T-cell (primary cell): ENCODE results near the gene NFIX. TPM values are rescaled to one million over a fixed set of nuclear protein-coding genes. Genes with fewer than 3 reads are reported as not detected.
A peak's percentile ranks its signal among the peaks of the same experiment; 100 is the strongest.
"Not testable (repeated sequence)": the region's sequence is repeated elsewhere in the genome, so short reads cannot be mapped to it uniquely, and the experiment has no call there.

Experiments
- ATAC-seq, 4 experiments: fragments of 200-7000 bp in 3 of 4; fragments of 150-1000 bp in 1 of 4; cut with Tn5 transposase; replicated peaks in 1 of 4; 1 replicate in 3 of 4; 2 replicates in 1 of 4; pipeline ENCODE4 v1.10.0; 2021; ENCODE audit warnings: moderate library complexity in 3 of 4, mild to moderate bottlenecking in 2 of 4, moderate number of reproducible peaks in 1 of 4
- CTCF ChIA-PET, 2 donors: fragments of 300-600 bp; sonication (Branson Sonifier 250); formaldehyde crosslinking; loops; one replicate each; lab custom pipeline; 2022; ENCODE audit warnings: antibody characterized with exemption in 2 of 2; lab: Charles Lee
- POLR2A ChIA-PET, 2 donors: fragments of 300-600 bp; sonication (Branson Sonifier 250); formaldehyde crosslinking; loops; one replicate each; lab custom pipeline; 2022; ENCODE audit warnings: antibody characterized with exemption in 2 of 2; lab: Charles Lee
- DNase-seq, 35 experiments: peaks; one replicate each; pipeline versions ENCODE4 v3.0.0 to v3.0.0-alpha.2; 2013 to 2023
- H3K27ac ChIP-seq: one replicate; pipeline ENCODE4 v1.5.1; 2013; ENCODE audit warnings: low read length
- H3K27me3 ChIP-seq, 2 experiments: replicated peaks in 1 of 2; 1 replicate in 1 of 2; 2 replicates in 1 of 2; pipeline versions ENCODE4 v1.6.1 to v1.7.0; 2013; ENCODE audit warnings: low read length in 1 of 2, mixed read lengths in 1 of 2; ENCODE audit not compliant: control insufficient read depth in 2 of 2, insufficient read depth in 2 of 2; ENCODE audit errors: extremely low read depth in 1 of 2
- H3K36me3 ChIP-seq, 2 donors: 1 replicate in 1 of 2; 2 replicates in 1 of 2; pipeline versions ENCODE4 v1.6.1 to v1.7.0; 2013; ENCODE audit warnings: low read length in 1 of 2; ENCODE audit not compliant: control insufficient read depth in 2 of 2, insufficient read depth in 1 of 2; ENCODE audit errors: extremely low read depth in 1 of 2
- H3K4me1 ChIP-seq, 2 experiments: 1 replicate in 1 of 2; 2 replicates in 1 of 2; pipeline versions ENCODE4 v1.6.1 to v1.7.0; 2013; ENCODE audit warnings: low read length in 2 of 2, mixed read lengths in 1 of 2; ENCODE audit not compliant: insufficient read depth in 2 of 2, control insufficient read depth in 1 of 2; ENCODE audit errors: extremely low read depth in 1 of 2
- H3K4me3 ChIP-seq, 2 donors: 1 replicate in 1 of 2; 2 replicates in 1 of 2; pipeline versions ENCODE4 v1.5.1 to v1.7.0; 2013; ENCODE audit warnings: mild to moderate bottlenecking in 2 of 2, low read length in 1 of 2, moderate library complexity in 1 of 2; ENCODE audit not compliant: control insufficient read depth in 1 of 2; ENCODE audit errors: extremely low read depth in 1 of 2
- H3K9me3 ChIP-seq: 2 replicates; pipeline ENCODE4 v1.7.0; 2013
- H3K27ac Mint-ChIP-seq, 2 donors: one replicate each; pipeline ENCODE4 v1.8.0; 2020 to 2021; ENCODE audit warnings: mild to moderate bottlenecking in 2 of 2, mixed read lengths in 2 of 2
- H3K27me3 Mint-ChIP-seq, 2 donors: one replicate each; pipeline ENCODE4 v1.8.0; 2021 to 2022; ENCODE audit warnings: mixed read lengths in 2 of 2
- H3K36me3 Mint-ChIP-seq: one replicate; pipeline ENCODE4 v1.8.0; 2021; ENCODE audit warnings: mixed read lengths
- H3K4me1 Mint-ChIP-seq, 3 donors: one replicate each; pipeline ENCODE4 v1.8.0; 2020 to 2022; ENCODE audit warnings: mixed read lengths in 3 of 3, mild to moderate bottlenecking in 1 of 3
- H3K4me3 Mint-ChIP-seq, 3 donors: one replicate each; pipeline ENCODE4 v1.8.0; 2020 to 2022; ENCODE audit warnings: mild to moderate bottlenecking in 3 of 3, mixed read lengths in 3 of 3, moderate library complexity in 3 of 3
- H3K9me3 Mint-ChIP-seq, 3 donors: one replicate each; pipeline ENCODE4 v1.8.0; 2020 to 2022; ENCODE audit warnings: mixed read lengths in 3 of 3
- WGBS: methylation state at CpG from one replicate; pipeline ENCODE4 v1.1.5; 2013; ENCODE audit warnings: missing lambda C conversion rate; ENCODE audit not compliant: insufficient coverage; 5-methylcytosine and 5-hydroxymethylcytosine counted together
- total RNA-seq, 35 experiments: library from RNA in 6 of 35; stranded (reverse) in 6 of 35; fragments of 120-200 nt in 1 of 35; gene quantifications; one replicate each; pipeline versions ENCODE4 v1.2.1 to v1.2.4 and lab custom pipeline; 2013 to 2026

NFIX gene
- total RNA-seq, 5 donors from 2014 or later (not counting 1 experiment from before 2014, with no cell fraction given) = 3.9 to 6.6 (median 6.3) TPM

- H3K9me3 ChIP-seq, H3K36me3 Mint-ChIP-seq, H3K27me3 ChIP-seq, H3K9me3 Mint-ChIP-seq, H3K27me3 Mint-ChIP-seq: not testable (repeated sequence)
- H3K4me3 ChIP-seq = peak overlapping the region; percentile 67 to 78
- peak; percentile 6 to 34 (median 14) for ATAC-seq
- ChIA-PET CTCF (interaction anchor here in 1 of 2 donors (0.7 kb wide), 1 partner anchor 1352 kb away, joined by 4 read pairs; no protein-coding TSS in a partner anchor), POLR2A (interaction anchor here in 1 of 2 donors (0.6 kb wide), 1 partner anchor 44 kb away, joined by 4 read pairs; no protein-coding TSS in a partner anchor)
- peak in 1 of 35 experiments; percentile 22 for DNase-seq
- H3K27ac Mint-ChIP-seq = peak overlapping the region; percentile 93 to 96
- 0% methylated on average over 1 of the region's 31 CpGs for WGBS
- H3K4me1 Mint-ChIP-seq = peaks cover 18 to 30% (median 26%) of the 10 kb centered on the region in 3 donors
- peak overlapping the region; percentile 75 for H3K27ac ChIP-seq
- H3K4me3 Mint-ChIP-seq = peak overlapping the region; percentile 82 to 90 (median 86)
- H3K4me1 ChIP-seq = peaks cover 6 to 25% of the 10 kb centered on the region in 2 experiments
- H3K36me3 ChIP-seq = peaks cover 6 to 17% of the 10 kb centered on the region in 2 donors
Observed at GRCh38 chr19:12957389-12957952, 37.8 kb upstream of the NFIX start.

GRCh38 chr19:12959481-12959880, 35.8 kb upstream of the NFIX start:
- Histone ChIP-seq H3K27ac (no peak overlapping the region), H3K9me3 (no peaks in the 10 kb centered on the region), H3K27me3 (no peaks in the 10 kb centered on the region), H3K36me3 (peaks cover 0 to 3% of the 10 kb centered on the region in 2 donors), H3K4me1 (peaks cover 6 to 22% of the 10 kb centered on the region in 2 experiments), H3K4me3 (no peak overlapping the region)
- 47% methylated on average over 3 of the region's 6 CpGs for WGBS
- no peak overlapping the region for H3K27ac Mint-ChIP-seq
- no peak overlapping the region for H3K4me3 Mint-ChIP-seq
- no peak for DNase-seq
- no peaks in the 10 kb centered on the region for H3K27me3 Mint-ChIP-seq
- H3K36me3 Mint-ChIP-seq = no peaks in the 10 kb centered on the region
- H3K4me1 Mint-ChIP-seq = peaks cover 13 to 26% (median 23%) of the 10 kb centered on the region in 3 donors
- POLR2A ChIA-PET = no interaction called here
- no peak for ATAC-seq
- H3K9me3 Mint-ChIP-seq = no peaks in the 10 kb centered on the region
- CTCF ChIA-PET = interaction anchor here (0.6 to 1.4 kb wide), 2 partner anchors 27 to 161 kb away, joined by 3 to 5 read pairs; no protein-coding TSS in a partner anchor

GRCh38 chr19:12965017-12965811, 30.1 kb upstream of the NFIX start:
- no peaks in the 10 kb centered on the region for H3K9me3 ChIP-seq
- Mint-ChIP-seq H3K9me3 (no peaks in the 10 kb centered on the region), H3K27ac (peak overlapping the region; percentile 65 to 76), H3K4me3 (peak overlapping the region; percentile 83 to 95 (median 86)), H3K4me1 (peaks cover 5 to 12% (median 6%) of the 10 kb centered on the region in 3 donors), H3K36me3 (no peaks in the 10 kb centered on the region), H3K27me3 (no peaks in the 10 kb centered on the region)
- H3K4me1 ChIP-seq = peaks cover 0 to 11% of the 10 kb centered on the region in 2 experiments
- no peak overlapping the region for H3K27ac ChIP-seq
- H3K27me3 ChIP-seq = no peaks in the 10 kb centered on the region
- ChIA-PET CTCF (interaction anchor here (0.5 to 2.3 kb wide), 19 partner anchors 9 to 1396 kb away, joined by 3 to 19 read pairs (median 4); partner anchors contain the start of genes FARSA (in 1 of the 2), GCDH (in 1 of the 2), GET3 (in 1 of the 2) and SYCE2 (in 1 of the 2)), POLR2A (interaction anchor here in 1 of 2 donors (0.5 to 0.6 kb wide), 2 partner anchors 75 to 1372 kb away, joined by 3 to 6 read pairs; no protein-coding TSS in a partner anchor)
- H3K4me3 ChIP-seq = peak overlapping the region; percentile 47 to 79
- H3K36me3 ChIP-seq = no peaks in the 10 kb centered on the region
- DNase-seq (peak; percentile 47 to 88 (median 71)), ATAC-seq (peak; percentile 94 to 98 (median 97))
- WGBS = under 1% methylated on average over 22 of the region's 34 CpGs

- Mint-ChIP-seq H3K36me3 (no peaks in the 10 kb centered on the region), H3K9me3 (no peaks in the 10 kb centered on the region), H3K27ac (peak overlapping the region in 1 of 2 donors; percentile 58), H3K4me3 (peak overlapping the region; percentile 36 to 95 (median 65)), H3K27me3 (no peaks in the 10 kb centered on the region), H3K4me1 (peaks cover 5 to 12% (median 6%) of the 10 kb centered on the region in 3 donors)
- ATAC-seq (no peak), DNase-seq (no peak)
- WGBS = 91% methylated on average over 5 of the region's 8 CpGs
- Histone ChIP-seq H3K36me3 (no peaks in the 10 kb centered on the region), H3K4me1 (peaks cover 0 to 11% of the 10 kb centered on the region in 2 experiments), H3K9me3 (no peaks in the 10 kb centered on the region), H3K27ac (no peak overlapping the region), H3K4me3 (peak overlapping the region in 1 of 2 donors; percentile 23), H3K27me3 (no peaks in the 10 kb centered on the region)
- CTCF ChIA-PET = interaction anchor here (0.5 to 2.3 kb wide), 18 partner anchors 10 to 819 kb away, joined by 3 to 19 read pairs (median 4); partner anchors contain the start of genes FARSA (in 1 of the 2), GCDH (in 1 of the 2), GET3 (in 1 of the 2) and SYCE2 (in 1 of the 2)
- POLR2A ChIA-PET = interaction anchor here in 1 of 2 donors (0.5 to 0.6 kb wide), 2 partner anchors 75 to 1373 kb away, joined by 3 to 6 read pairs; no protein-coding TSS in a partner anchor
Observed at GRCh38 chr19:12965812-12966135, 29.5 kb upstream of the NFIX start.

- DNase-seq = no peak
- no peak overlapping the region for H3K4me3 ChIP-seq
- no peak overlapping the region for H3K4me3 Mint-ChIP-seq
- no peaks in the 10 kb centered on the region for H3K9me3 Mint-ChIP-seq
- H3K27ac Mint-ChIP-seq = no peak overlapping the region
- no peaks in the 10 kb centered on the region for H3K27me3 Mint-ChIP-seq
- H3K9me3 ChIP-seq = no peaks in the 10 kb centered on the region
- 94% methylated on average over 4 of the region's 5 CpGs for WGBS
- ChIA-PET CTCF (interaction anchor here (0.6 to 1.8 kb wide), 6 partner anchors 8 to 200 kb away, joined by 3 to 7 read pairs (median 4); partner anchors contain the start of gene FARSA (in 1 of the 2)), POLR2A (interaction anchor here (0.5 to 0.6 kb wide), 3 partner anchors 9 to 50 kb away, joined by 3 to 5 read pairs (median 3); partner anchors contain the start of gene RAD23A (in 1 of the 2))
- H3K36me3 Mint-ChIP-seq = no peaks in the 10 kb centered on the region
- no peaks in the 10 kb centered on the region for H3K36me3 ChIP-seq
- peaks cover 5 to 12% (median 6%) of the 10 kb centered on the region in 3 donors for H3K4me1 Mint-ChIP-seq
- ATAC-seq = no peak
- no peaks in the 10 kb centered on the region for H3K27me3 ChIP-seq
- no peak overlapping the region for H3K27ac ChIP-seq
- H3K4me1 ChIP-seq = peaks cover 0 to 11% of the 10 kb centered on the region in 2 experiments
Observed at GRCh38 chr19:12967907-12968306, 27.4 kb upstream of the NFIX start.
